A549 (cell line): ENCODE measurements around the gene RAET1L.
"Not testable (repeated sequence)": the region's sequence is repeated elsewhere in the genome, so short reads cannot be mapped to it uniquely, and the experiment has no call there.

Experiments
- ATOH8 ChIP-seq: fragments of 250-450 bp; sonication (Bioruptor Pico); IDR thresholded peaks from 2 replicates; pipeline ENCODE4 v1.5.0; 2020; ENCODE audit warnings: low read depth, mild to moderate bottlenecking, moderate library complexity
- CBX2 ChIP-seq: fragments of 200-600 bp; sonication (generic); IDR thresholded peaks from 2 replicates; pipeline ENCODE4 v1.6.1; 2016; ENCODE audit warnings: low read depth, mild to moderate bottlenecking, borderline replicate concordance
- CTCF ChIP-seq: fragments of >200 bp; sonication (Bioruptor Twin); formaldehyde crosslinking; IDR thresholded peaks from 3 replicates; pipeline ENCODE4 v1.5.1; 2016
- EHMT2 ChIP-seq: fragments of 200-600 bp; sonication (generic); IDR thresholded peaks from 2 replicates; pipeline ENCODE4 v1.6.1; 2016; ENCODE audit warnings: antibody characterized with exemption, low read depth, mild to moderate bottlenecking, moderate library complexity
- FOSL2 ChIP-seq, 2 experiments: fragments of 450-650 bp in 1 of 2; fragments of >200 bp in 1 of 2; sonication (Bioruptor Twin) in 1 of 2; formaldehyde crosslinking; IDR thresholded peaks; 2 replicates each; pipeline versions ENCODE4 v1.5.0 to v1.6.1; 2016 to 2020; ENCODE audit warnings: mild to moderate bottlenecking in 1 of 2, moderate library complexity in 1 of 2
- HOXA7 ChIP-seq: fragments of 250-450 bp; sonication (Bioruptor Pico); IDR thresholded peaks from 2 replicates; pipeline ENCODE4 v1.5.0; 2020; ENCODE audit warnings: mild to moderate bottlenecking, moderate library complexity
- MAFK ChIP-seq: fragments of 450-650 bp; IDR thresholded peaks from 2 replicates; pipeline ENCODE4 v1.6.1; 2014; ENCODE audit not compliant: partially characterized antibody
- MAZ ChIP-seq: fragments of 150-350 bp; IDR thresholded peaks from 2 replicates; pipeline ENCODE4 v1.6.1; 2014; ENCODE audit warnings: antibody characterized with exemption, low read depth, low read length, borderline replicate concordance
- NFE2L2 ChIP-seq: fragments of 150-350 bp; conservative IDR thresholded peaks from 2 replicates; pipeline ENCODE4 v1.6.1; 2014; ENCODE audit warnings: low read length
- POLR2A ChIP-seq: IDR thresholded peaks from 2 replicates; pipeline ENCODE4 v1.6.1; 2012; ENCODE audit warnings: mild to moderate bottlenecking, low read length
- RAD21 ChIP-seq, 2 experiments: fragments of >200 bp in 1 of 2; sonication (Bioruptor Twin) in 1 of 2; formaldehyde crosslinking in 1 of 2; IDR thresholded peaks in 1 of 2; conservative IDR thresholded peaks in 1 of 2; 2 replicates in 1 of 2; 3 replicates in 1 of 2; pipeline ENCODE4 v1.6.1; 2012 to 2018; ENCODE audit warnings: inconsistent platforms in 1 of 2
- REST ChIP-seq: fragments of 200-600 bp; sonication (generic); IDR thresholded peaks from 2 replicates; pipeline ENCODE4 v1.6.1; 2016; ENCODE audit warnings: antibody characterized with exemption, mild to moderate bottlenecking, moderate library complexity
- TF ChIP-seq, protein P1 (sequence below): IDR thresholded peaks from 2 replicates; pipeline ENCODE4 v1.6.1; 2012

DNA sequence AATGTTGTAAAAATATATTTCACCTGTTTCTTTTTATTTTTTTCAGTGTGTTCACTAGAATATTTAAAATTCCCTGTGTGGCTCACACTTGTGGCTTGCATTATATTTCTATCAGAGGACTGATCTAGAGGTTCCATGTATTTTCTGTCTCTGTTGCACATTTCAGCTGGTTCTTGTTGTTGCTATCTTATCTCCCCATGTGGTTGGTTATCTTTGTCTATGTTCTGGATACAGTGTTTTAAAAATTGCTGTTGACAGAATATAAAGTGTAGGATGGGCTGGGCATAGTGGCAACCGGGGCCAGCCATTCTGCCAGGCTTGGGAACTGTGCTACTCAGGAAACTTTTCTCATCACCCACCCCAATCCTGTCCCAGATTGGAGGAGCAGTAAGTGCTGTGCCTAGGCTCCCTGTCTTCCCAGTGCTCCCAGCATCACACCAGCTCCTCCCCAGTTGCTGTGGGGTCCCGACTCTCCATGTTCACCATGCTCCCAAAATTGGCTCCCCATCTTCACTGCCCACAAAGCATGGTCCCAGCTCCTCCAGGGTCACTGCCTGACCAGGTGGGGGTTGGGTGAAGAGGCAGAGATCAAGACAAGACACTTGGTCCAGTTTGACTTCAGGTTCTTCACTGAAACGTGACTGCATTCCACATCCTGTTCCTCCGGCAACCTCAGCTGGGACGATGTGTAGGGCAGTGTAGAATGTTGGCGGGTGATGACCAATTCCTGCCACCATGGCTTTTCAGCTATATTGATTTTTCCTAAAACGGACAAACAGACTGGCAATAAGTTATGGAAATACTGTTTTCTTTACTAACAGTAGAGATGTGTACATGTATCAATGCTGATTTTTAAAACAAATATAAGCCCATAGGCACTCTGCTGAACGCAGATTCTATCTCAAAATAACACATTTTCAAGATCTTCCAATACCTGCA is 12.2 kb downstream of the RAET1L start:
- TF ChIP-seq POLR2A; FOSL2 (IDR thresholded peaks at IDR 0.05); FOSL2 (CRISPR knock-in tag; IDR thresholded peaks at IDR 0.05); RAD21 (conservative IDR thresholded peaks at IDR 0.05 in 1 of 2, IDR thresholded peaks at IDR 0.05 in 1 of 2); CTCF; EHMT2; ATOH8 (CRISPR knock-in tag); HOXA7 (CRISPR knock-in tag); MAZ; REST; NFE2L2; MAFK; CBX2: not testable (repeated sequence)
- TF ChIP-seq, protein P1, sequence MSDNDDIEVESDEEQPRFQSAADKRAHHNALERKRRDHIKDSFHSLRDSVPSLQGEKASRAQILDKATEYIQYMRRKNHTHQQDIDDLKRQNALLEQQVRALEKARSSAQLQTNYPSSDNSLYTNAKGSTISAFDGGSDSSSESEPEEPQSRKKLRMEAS: not testable (repeated sequence)
